Measurements from ENCODE around the gene ATP10A.

The ATP10A gene

GRCh38 chr15:25797035-25797434, 66.1 kb downstream of the ATP10A start:
- Histone ChIP-seq H3K27ac (ENCODE audit: low read depth, low read length) (no peak overlapping the region), H3K36me3 (ENCODE audit: insufficient read depth, low read length) (no peaks in the 10 kb centered on the region), H3K9me3 (ENCODE audit: low read length) (no peaks in the 10 kb centered on the region), H3K9ac (ENCODE audit: low read length) (no peak overlapping the region), H3K27me3 (ENCODE audit: control insufficient read depth in 1 of 2, insufficient read depth in 2 of 2, low read length in 2 of 2) (no peaks in the 10 kb centered on the region), H3K4me1 (ENCODE audit: insufficient read depth, low read length) (peaks cover 10% of the 10 kb centered on the region), H3K4me3 (ENCODE audit: low read depth in 1 of 2, low read length in 2 of 2) (no peak overlapping the region)

DNA sequence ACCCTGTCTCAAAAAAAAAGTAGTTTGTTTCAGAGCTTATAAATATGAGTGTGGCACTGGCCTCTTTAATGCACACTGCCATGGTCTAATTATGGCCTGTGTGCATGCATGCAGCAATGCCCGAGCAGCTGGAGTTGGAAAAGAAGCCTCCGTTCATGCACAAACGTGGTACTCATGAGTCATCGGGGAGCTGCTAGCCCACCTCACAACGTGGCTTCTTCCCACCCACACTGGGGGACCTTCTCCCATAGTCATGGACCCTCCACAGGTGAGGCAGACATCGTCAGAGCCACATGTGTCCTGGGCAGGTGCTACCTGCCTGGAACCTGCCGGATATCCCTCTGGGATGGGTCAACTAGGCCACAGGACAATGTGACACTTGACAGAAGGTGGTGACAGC, 66.7 kb downstream of the ATP10A start:
- no peaks in the 10 kb centered on the region for H3K27me3 ChIP-seq (ENCODE audit: control insufficient read depth in 1 of 2, insufficient read depth in 2 of 2, low read length in 2 of 2)
- no peak overlapping the region for H3K4me3 ChIP-seq (ENCODE audit: low read depth in 1 of 2, low read length in 2 of 2)
- H3K9ac ChIP-seq (ENCODE audit: low read length): no peak overlapping the region
- H3K4me1 ChIP-seq (ENCODE audit: insufficient read depth, low read length): peaks cover 10% of the 10 kb centered on the region
- no peaks in the 10 kb centered on the region for H3K36me3 ChIP-seq (ENCODE audit: insufficient read depth, low read length)
- H3K27ac ChIP-seq (ENCODE audit: low read depth, low read length): no peak overlapping the region
- no peaks in the 10 kb centered on the region for H3K9me3 ChIP-seq (ENCODE audit: low read length)

DNA sequence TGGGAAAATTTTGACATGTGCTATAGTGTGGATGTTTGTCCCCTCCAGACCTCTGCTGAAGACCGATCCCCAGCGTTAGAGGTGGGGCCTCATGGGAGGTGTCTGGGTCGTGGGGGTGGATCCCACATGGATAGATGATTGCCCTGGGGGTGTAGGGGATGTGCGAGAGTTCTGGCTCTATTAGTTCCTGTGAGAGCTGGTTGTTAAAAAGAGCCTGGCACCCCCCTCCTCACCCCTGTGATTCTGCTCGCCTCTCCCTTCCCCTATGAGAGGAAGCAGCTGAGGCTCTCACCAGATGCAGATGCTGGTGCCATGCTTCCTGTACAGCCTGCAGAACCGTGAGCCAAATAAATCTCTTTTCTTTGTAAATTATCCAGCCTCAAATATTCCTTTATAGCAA, 67.4 kb downstream of the ATP10A start:
- Histone ChIP-seq H3K4me3 (ENCODE audit: low read depth in 1 of 2, low read length in 2 of 2) (no peak overlapping the region), H3K36me3 (ENCODE audit: insufficient read depth, low read length) (no peaks in the 10 kb centered on the region), H3K27ac (ENCODE audit: low read depth, low read length) (no peak overlapping the region), H3K9me3 (ENCODE audit: low read length) (no peaks in the 10 kb centered on the region), H3K4me1 (ENCODE audit: insufficient read depth, low read length) (peaks cover 14% of the 10 kb centered on the region), H3K27me3 (ENCODE audit: control insufficient read depth in 1 of 2, insufficient read depth in 2 of 2, low read length in 2 of 2) (no peaks in the 10 kb centered on the region), H3K9ac (ENCODE audit: low read length) (no peak overlapping the region)

DNA sequence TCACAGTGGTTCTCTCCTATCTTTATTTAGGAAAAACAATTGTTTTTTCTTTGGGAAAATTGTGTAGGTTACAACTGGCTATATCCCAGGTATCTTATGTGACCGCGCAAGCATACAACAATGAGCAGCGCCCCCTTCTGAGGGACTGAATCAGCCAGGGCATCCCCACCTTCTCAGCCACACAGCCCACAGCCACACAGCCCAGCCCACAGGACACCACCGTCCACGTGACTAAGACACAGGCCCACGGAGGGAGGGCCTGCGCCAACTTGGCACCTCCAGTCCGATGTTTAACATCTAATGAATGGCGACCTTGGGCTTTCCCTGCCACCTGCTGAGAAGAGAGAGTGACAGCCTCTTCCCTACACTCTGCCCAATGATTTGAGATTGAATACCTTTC, 68.1 kb downstream of the ATP10A start:
- peaks cover 20% of the 10 kb centered on the region for H3K4me1 ChIP-seq (ENCODE audit: insufficient read depth, low read length)
- H3K36me3 ChIP-seq (ENCODE audit: insufficient read depth, low read length): no peaks in the 10 kb centered on the region
- no peaks in the 10 kb centered on the region for H3K9me3 ChIP-seq (ENCODE audit: low read length)
- no peak overlapping the region for H3K27ac ChIP-seq (ENCODE audit: low read depth, low read length)
- H3K27me3 ChIP-seq (ENCODE audit: control insufficient read depth in 1 of 2, insufficient read depth in 2 of 2, low read length in 2 of 2): no peaks in the 10 kb centered on the region
- H3K4me3 ChIP-seq (ENCODE audit: low read depth in 1 of 2, low read length in 2 of 2): no peak overlapping the region
- no peak overlapping the region for H3K9ac ChIP-seq (ENCODE audit: low read length)

DNA sequence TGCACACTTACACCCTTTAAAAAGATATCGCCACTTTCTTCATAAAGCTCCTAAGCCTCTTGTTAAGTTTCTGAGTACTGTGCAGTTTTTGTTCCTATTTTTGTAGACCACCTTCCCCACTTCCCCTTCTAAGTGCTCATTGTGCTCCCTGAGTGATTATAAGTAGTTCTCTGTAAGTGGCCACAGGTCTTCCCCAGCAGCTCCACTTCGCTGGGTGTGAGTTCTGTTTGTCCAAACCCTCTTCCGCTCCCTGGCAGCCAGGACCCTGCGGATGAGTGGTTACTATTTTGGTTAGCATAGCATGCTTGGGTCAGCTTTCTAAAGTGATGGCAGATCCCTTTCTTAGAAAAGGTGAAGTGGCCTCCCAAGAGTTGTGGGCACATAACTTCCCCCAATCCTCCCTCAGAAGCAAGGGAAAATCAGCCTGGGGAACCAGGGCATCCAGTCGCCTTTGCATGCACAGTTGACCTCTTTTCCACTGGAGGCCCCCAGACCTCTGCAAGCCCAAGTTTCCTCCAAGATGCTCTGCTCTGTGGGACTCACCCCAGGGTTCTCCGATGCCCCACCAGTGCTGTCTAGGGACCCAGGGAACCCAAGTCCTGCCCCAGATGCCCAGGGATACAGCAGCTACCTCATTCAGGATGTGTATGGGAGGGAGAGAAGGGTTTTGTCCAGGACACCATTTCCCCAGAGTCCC, 69.6 kb downstream of the ATP10A start:
- Histone ChIP-seq H3K4me1 (ENCODE audit: insufficient read depth, low read length) (peaks cover 36% of the 10 kb centered on the region), H3K9me3 (ENCODE audit: low read length) (no peaks in the 10 kb centered on the region), H3K9ac (ENCODE audit: low read length) (no peak overlapping the region), H3K4me3 (ENCODE audit: low read depth in 1 of 2, low read length in 2 of 2) (no peak overlapping the region), H3K27ac (ENCODE audit: low read depth, low read length) (no peak overlapping the region), H3K27me3 (ENCODE audit: control insufficient read depth in 1 of 2, insufficient read depth in 2 of 2, low read length in 2 of 2) (no peaks in the 10 kb centered on the region), H3K36me3 (ENCODE audit: insufficient read depth, low read length) (no peaks in the 10 kb centered on the region)

DNA sequence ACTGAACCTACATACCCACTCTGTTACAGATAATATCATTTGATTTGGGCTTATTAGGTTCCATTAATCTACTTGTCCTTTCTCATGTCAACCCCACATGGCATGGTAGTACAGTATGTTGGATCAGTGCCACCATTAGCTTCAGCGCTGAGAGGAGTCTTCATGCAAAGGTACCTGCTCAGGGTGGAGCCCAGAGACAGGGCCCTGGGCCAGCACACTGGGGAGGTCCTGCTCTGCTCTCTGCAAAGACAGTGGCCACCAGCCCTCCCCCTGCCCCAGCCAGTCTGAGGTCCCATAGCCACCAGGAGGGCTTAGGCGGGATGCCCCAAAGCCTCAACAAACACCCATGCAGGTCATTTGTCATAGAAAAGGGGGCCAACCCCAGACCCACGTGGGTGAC, 71.0 kb downstream of the ATP10A start:
- Histone ChIP-seq H3K9me3 (ENCODE audit: low read length) (no peaks in the 10 kb centered on the region), H3K4me1 (ENCODE audit: insufficient read depth, low read length) (peaks cover 40% of the 10 kb centered on the region), H3K4me3 (ENCODE audit: low read depth in 1 of 2, low read length in 2 of 2) (no peak overlapping the region)

GRCh38 chr15:25790000-25790660, 73.0 kb downstream of the ATP10A start:
- Histone ChIP-seq H3K36me3 (ENCODE audit: insufficient read depth, low read length) (no peaks in the 10 kb centered on the region), H3K27ac (ENCODE audit: low read depth, low read length) (peak overlapping the region; percentile 58), H3K9ac (ENCODE audit: low read length) (no peak overlapping the region), H3K27me3 (ENCODE audit: control insufficient read depth in 1 of 2, insufficient read depth in 2 of 2, low read length in 2 of 2) (no peaks in the 10 kb centered on the region), H3K4me3 (ENCODE audit: low read depth in 1 of 2, low read length in 2 of 2) (peak overlapping the region in 1 of 2 donors; percentile 45), H3K9me3 (ENCODE audit: low read length) (no peaks in the 10 kb centered on the region), H3K4me1 (ENCODE audit: insufficient read depth, low read length) (peaks cover 51% of the 10 kb centered on the region)

More for the DNA sequence above, 71.0 kb downstream of the ATP10A start:
- Histone ChIP-seq H3K36me3 (ENCODE audit: insufficient read depth, low read length) (no peaks in the 10 kb centered on the region), H3K27me3 (ENCODE audit: control insufficient read depth in 1 of 2, insufficient read depth in 2 of 2, low read length in 2 of 2) (no peaks in the 10 kb centered on the region), H3K27ac (ENCODE audit: low read depth, low read length) (no peak overlapping the region), H3K9ac (ENCODE audit: low read length) (no peak overlapping the region)

GRCh38 chr15:25789616-25789999, 73.5 kb downstream of the ATP10A start:
- Histone ChIP-seq H3K36me3 (ENCODE audit: insufficient read depth, low read length) (no peaks in the 10 kb centered on the region), H3K4me3 (ENCODE audit: low read depth in 1 of 2, low read length in 2 of 2) (peak overlapping the region in 1 of 2 donors; percentile 45), H3K9me3 (ENCODE audit: low read length) (no peaks in the 10 kb centered on the region), H3K4me1 (ENCODE audit: insufficient read depth, low read length) (peaks cover 56% of the 10 kb centered on the region), H3K9ac (ENCODE audit: low read length) (no peak overlapping the region), H3K27ac (ENCODE audit: low read depth, low read length) (peak overlapping the region; percentile 58), H3K27me3 (ENCODE audit: control insufficient read depth in 1 of 2, insufficient read depth in 2 of 2, low read length in 2 of 2) (no peaks in the 10 kb centered on the region)

DNA sequence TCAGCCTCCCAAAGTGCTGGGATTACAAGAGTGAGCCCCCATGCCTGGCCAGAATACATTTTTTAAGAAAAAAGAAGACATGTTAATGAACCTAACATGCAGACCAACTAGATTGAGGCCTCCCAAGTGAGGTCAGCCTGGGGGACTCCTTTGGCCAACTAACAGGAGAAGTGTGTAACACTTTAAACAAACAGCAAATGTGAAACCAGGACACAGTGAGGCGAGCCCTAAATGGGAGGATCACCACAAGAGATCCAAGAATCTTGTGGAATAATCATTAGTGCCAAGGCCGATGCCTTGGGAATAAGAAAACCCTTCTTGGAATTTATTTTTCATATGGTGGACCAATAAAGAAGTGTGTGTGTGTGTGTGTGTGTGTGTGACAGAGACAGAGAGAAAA, 73.9 kb downstream of the ATP10A start:
- Histone ChIP-seq H3K36me3 (ENCODE audit: insufficient read depth, low read length) (no peaks in the 10 kb centered on the region), H3K9me3 (ENCODE audit: low read length) (no peaks in the 10 kb centered on the region), H3K4me1 (ENCODE audit: insufficient read depth, low read length) (peaks cover 59% of the 10 kb centered on the region), H3K9ac (ENCODE audit: low read length) (no peak overlapping the region), H3K4me3 (ENCODE audit: low read depth in 1 of 2, low read length in 2 of 2) (no peak overlapping the region), H3K27ac (ENCODE audit: low read depth, low read length) (no peak overlapping the region), H3K27me3 (ENCODE audit: control insufficient read depth in 1 of 2, insufficient read depth in 2 of 2, low read length in 2 of 2) (no peaks in the 10 kb centered on the region)

- Histone ChIP-seq H3K36me3 (ENCODE audit: insufficient read depth, low read length) (no peaks in the 10 kb centered on the region), H3K9me3 (ENCODE audit: low read length) (no peaks in the 10 kb centered on the region), H3K4me1 (ENCODE audit: insufficient read depth, low read length) (peaks cover 67% of the 10 kb centered on the region), H3K27me3 (ENCODE audit: control insufficient read depth in 1 of 2, insufficient read depth in 2 of 2, low read length in 2 of 2) (no peaks in the 10 kb centered on the region), H3K4me3 (ENCODE audit: low read depth in 1 of 2, low read length in 2 of 2) (no peak overlapping the region), H3K9ac (ENCODE audit: low read length) (no peak overlapping the region), H3K27ac (ENCODE audit: low read depth, low read length) (no peak overlapping the region)
Observed at GRCh38 chr15:25787855-25788520, 75.1 kb downstream of the ATP10A start.

GRCh38 chr15:25787381-25787780, 75.7 kb downstream of the ATP10A start:
- no peaks in the 10 kb centered on the region for H3K36me3 ChIP-seq (ENCODE audit: insufficient read depth, low read length)
- H3K27me3 ChIP-seq (ENCODE audit: control insufficient read depth in 1 of 2, insufficient read depth in 2 of 2, low read length in 2 of 2): no peaks in the 10 kb centered on the region
- H3K9me3 ChIP-seq (ENCODE audit: low read length): no peaks in the 10 kb centered on the region
- H3K4me3 ChIP-seq (ENCODE audit: low read depth in 1 of 2, low read length in 2 of 2): no peak overlapping the region
- H3K27ac ChIP-seq (ENCODE audit: low read depth, low read length): no peak overlapping the region
- H3K9ac ChIP-seq (ENCODE audit: low read length): no peak overlapping the region
- peaks cover 67% of the 10 kb centered on the region for H3K4me1 ChIP-seq (ENCODE audit: insufficient read depth, low read length)

All from muscle layer of colon (tissue), 2 donors.